ENCODE results near the gene DDX21. TPM values are rescaled to one million over a fixed set of nuclear protein-coding genes. Genes with fewer than 3 reads are reported as not detected.
"Not testable (repeated sequence)": the region's sequence is repeated elsewhere in the genome, so short reads cannot be mapped to it uniquely, and the experiment has no call there.

DDX21 gene
- total and polyA plus RNA-seq, 9 of the 15 experiments (the other 6 are each of a cell fraction or from before 2014, with no cell fraction given), result 143 to 365 (median 281) TPM

- H3K27me3 ChIP-seq (ENCODE audit: control insufficient read depth in 2 of 2, insufficient read depth in 2 of 2, low read length in 2 of 2), result no peaks in the 10 kb centered on the region
- H3K4me2 ChIP-seq (ENCODE audit: insufficient read depth, low read length), result no peak overlapping the region
- ATAC-seq, result no peak
- H4K20me1 ChIP-seq (replicated peaks; ENCODE audit: control insufficient read depth, insufficient read depth, low read length), result no peaks in the 10 kb centered on the region; the same call in 1 of the 2 replicates
- CTCF ChIA-PET (ENCODE audit: low intra/inter-chr PET ratio), result no interaction called here
- 95% methylated on average over 2 of the region's 2 CpGs for WGBS (ENCODE audit: insufficient coverage, low coverage, missing lambda C conversion rate)
- no TSS peak for BruUV-seq (replicated peaks)
- no peaks in the 10 kb centered on the region for H3K9me1 ChIP-seq (ENCODE audit: control insufficient read depth, insufficient read depth, low read length)
- peaks cover 76% of the 10 kb centered on the region for H3K36me3 ChIP-seq (ENCODE audit: control insufficient read depth, insufficient read depth, low read length)
- no peak overlapping the region for H3K9ac ChIP-seq (ENCODE audit: insufficient read depth in 1 of 2, low read depth in 2 of 2, low read length in 2 of 2)
- no peaks in the 10 kb centered on the region for H3K79me2 ChIP-seq (ENCODE audit: control insufficient read depth, insufficient read depth, low read length)
- no peaks in the 10 kb centered on the region for H3K4me1 ChIP-seq (replicated peaks in 1 of 2; ENCODE audit: control insufficient read depth in 2 of 2, insufficient read depth in 2 of 2, low read length in 2 of 2)
- no peak overlapping the region for H2AFZ ChIP-seq (ENCODE audit: low read depth, low read length)
- POLR2A ChIA-PET, result interaction anchor here (2.8 kb wide), 1 partner anchor 17 kb away, joined by 15 read pairs; the partner anchor contains the start of gene DDX21
- no peak for TF ChIP-seq RBBP5 (IDR thresholded peaks at IDR 0.05; ENCODE audit: borderline replicate concordance, insufficient read depth, low read length, poor library complexity, severe bottlenecking)
- peak; percentile 19; the same call in 1 of the 2 replicates for TF ChIP-seq CEBPB (tag; IDR thresholded peaks at IDR 0.05)
- TF ChIP-seq XRCC5 (IDR thresholded peaks at IDR 0.05; ENCODE audit: low read depth, low read length), result no peak
- no peak for TF ChIP-seq CEBPG (CRISPR knock-in tag; IDR thresholded peaks at IDR 0.05)
- peak; percentile 24 to 33; a peak in 1 of 4 replicates for TF ChIP-seq CEBPG (tag; conservative IDR thresholded peaks at IDR 0.05 in 1 of 2, IDR thresholded peaks at IDR 0.05 in 1 of 2)
- H3K27ac ChIP-seq (ENCODE audit: extremely low read depth, low read depth, low read length), result no peak overlapping the region
- in situ Hi-C loops (cut with MboI) (no loop called here), intact Hi-C loops (cut with micrococcal nuclease) (no loop called here)
- H3K4me3 ChIP-seq, result no peak overlapping the region
- no peaks in the 10 kb centered on the region for H3K9me3 ChIP-seq (replicated peaks; ENCODE audit: control insufficient read depth, insufficient read depth, low read depth, low read length)
- no peak for DNase-seq (ENCODE audit: extremely low read depth in 1 of 4, low spot score in 3 of 4)
- FAIRE-seq, result no peak
Measured at GRCh38 chr10:68938884-68939283, 17.1 kb upstream of the DDX21 start.

GRCh38 chr10:68940917-68941316 is 15.1 kb upstream of the DDX21 start:
- H3K4me3 ChIP-seq; H3K27me3 ChIP-seq (ENCODE audit: control insufficient read depth in 2 of 2, insufficient read depth in 2 of 2, low read length in 2 of 2); intact Hi-C loops (cut with micrococcal nuclease); H2AFZ ChIP-seq (ENCODE audit: low read depth, low read length); H3K9me3 ChIP-seq (replicated peaks; ENCODE audit: control insufficient read depth, insufficient read depth, low read depth, low read length); in situ Hi-C loops (cut with MboI); H3K4me1 ChIP-seq (replicated peaks in 1 of 2; ENCODE audit: control insufficient read depth in 2 of 2, insufficient read depth in 2 of 2, low read length in 2 of 2); ATAC-seq; H3K9me1 ChIP-seq (ENCODE audit: control insufficient read depth, insufficient read depth, low read length); CTCF ChIA-PET (ENCODE audit: low intra/inter-chr PET ratio); BruUV-seq (replicated peaks); DNase-seq (ENCODE audit: extremely low read depth in 1 of 4, low spot score in 3 of 4); H4K20me1 ChIP-seq (replicated peaks; ENCODE audit: control insufficient read depth, insufficient read depth, low read length); H3K9ac ChIP-seq (ENCODE audit: insufficient read depth in 1 of 2, low read depth in 2 of 2, low read length in 2 of 2); H3K27ac ChIP-seq (ENCODE audit: extremely low read depth, low read depth, low read length); H3K79me2 ChIP-seq (ENCODE audit: control insufficient read depth, insufficient read depth, low read length); FAIRE-seq; H3K4me2 ChIP-seq (ENCODE audit: insufficient read depth, low read length): not testable (repeated sequence)
- H3K36me3 ChIP-seq (ENCODE audit: control insufficient read depth, insufficient read depth, low read length), result peaks cover 75% of the 10 kb centered on the region
- POLR2A ChIA-PET, result interaction anchor here (0.6 to 5.4 kb wide), 3 partner anchors 11 to 720 kb away, joined by 3 to 47 read pairs (median 14); partner anchors contain the start of gene DDX21

Data from K562 (cell line).